ENCODE results near the gene WDR18. TPM values are rescaled to one million over a fixed set of nuclear protein-coding genes. Genes with fewer than 3 reads are reported as not detected.

WDR18 gene
- total and polyA plus RNA-seq, 2 donors (not counting 1 experiment from before 2014, with no cell fraction given): 10.0 to 42.3 TPM

DNA sequence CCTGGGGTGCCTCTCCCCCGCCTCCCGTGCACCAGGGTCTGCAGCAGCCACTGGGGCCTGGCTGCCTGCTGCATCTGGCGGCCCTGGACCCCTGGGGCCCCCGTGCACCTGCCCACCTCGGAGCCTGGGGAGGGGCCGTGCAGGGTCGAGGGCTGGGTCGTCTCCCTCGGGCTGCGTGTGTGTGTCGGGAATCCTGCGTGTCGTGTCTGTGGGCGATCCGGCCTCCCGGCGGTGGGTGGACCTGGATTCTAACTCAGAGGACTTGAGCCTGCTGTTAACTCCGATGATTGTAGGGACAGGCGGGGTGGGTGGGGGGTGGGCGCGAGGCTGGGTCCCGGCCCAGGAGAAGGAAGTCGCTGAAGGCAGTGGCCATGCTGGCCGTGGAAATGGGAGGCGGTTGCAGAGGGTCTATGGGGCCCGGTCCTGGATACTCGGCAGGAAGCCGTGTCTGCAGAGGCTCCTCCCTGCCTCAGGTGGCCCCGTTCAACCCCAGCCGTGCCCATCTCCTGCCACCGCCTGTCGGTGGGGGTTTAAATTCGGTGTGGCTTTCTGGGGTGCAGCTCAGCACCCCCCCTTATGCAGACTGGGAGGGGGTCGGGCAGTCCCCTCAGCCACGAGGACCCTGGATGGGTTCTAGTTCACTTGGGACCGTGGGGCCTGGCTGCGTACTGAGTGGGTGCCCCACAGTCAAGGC, 9.4 kb upstream of the WDR18 start:
- H3K4me2 ChIP-seq (ENCODE audit: extremely low read depth, insufficient read depth, low read length): no peak overlapping the region
- DNase-seq (ENCODE audit: low read depth in 2 of 2): no peak
- H3K9ac ChIP-seq (ENCODE audit: insufficient read depth, low read length): no peak overlapping the region
- no peaks in the 10 kb centered on the region for H3K79me2 ChIP-seq (ENCODE audit: control insufficient read depth, insufficient read depth, low read length)
- no peaks in the 10 kb centered on the region for H3K4me1 ChIP-seq (ENCODE audit: control insufficient read depth, extremely low read depth, insufficient read depth, low read length)
- no peaks in the 10 kb centered on the region for H4K20me1 ChIP-seq (ENCODE audit: control insufficient read depth, extremely low read depth, insufficient read depth, low read length)
- no peaks in the 10 kb centered on the region for H3K27me3 ChIP-seq (ENCODE audit: control insufficient read depth, insufficient read depth, low read length)
- no peak overlapping the region for H3K4me3 ChIP-seq (replicated peaks in 1 of 4; ENCODE audit: control extremely low read depth in 1 of 4, insufficient read depth in 1 of 4, low read depth in 3 of 4, low read length in 4 of 4)
- no peak overlapping the region for H2AFZ ChIP-seq (ENCODE audit: low read length)
- TF ChIP-seq EZH2 (IDR thresholded peaks at IDR 0.05; ENCODE audit: low read length, missing control alignments) (no peak), CTCF (conservative IDR thresholded peaks at IDR 0.05 in 1 of 2, IDR thresholded peaks at IDR 0.05 in 1 of 2; ENCODE audit: low read depth in 1 of 2, low read length in 2 of 2) (no peak)
- peaks cover 5% of the 10 kb centered on the region for H3K36me3 ChIP-seq (ENCODE audit: control insufficient read depth, insufficient read depth, low read length)
- no peak overlapping the region for H3K27ac ChIP-seq (ENCODE audit: insufficient read depth, low read length)
- H3K9me3 ChIP-seq (ENCODE audit: control insufficient read depth, insufficient read depth, low read depth, low read length): peaks cover 2% of the 10 kb centered on the region

- Histone ChIP-seq H3K36me3 (ENCODE audit: control insufficient read depth, insufficient read depth, low read length) (no peaks in the 10 kb centered on the region), H3K4me3 (replicated peaks in 1 of 4; ENCODE audit: control extremely low read depth in 1 of 4, insufficient read depth in 1 of 4, low read depth in 3 of 4, low read length in 4 of 4) (no peak overlapping the region), H3K4me1 (ENCODE audit: control insufficient read depth, extremely low read depth, insufficient read depth, low read length) (peaks cover 9% of the 10 kb centered on the region), H3K9ac (ENCODE audit: insufficient read depth, low read length) (no peak overlapping the region), H3K9me3 (ENCODE audit: control insufficient read depth, insufficient read depth, low read depth, low read length) (no peaks in the 10 kb centered on the region), H3K27ac (ENCODE audit: insufficient read depth, low read length) (no peak overlapping the region), H3K27me3 (ENCODE audit: control insufficient read depth, insufficient read depth, low read length) (no peaks in the 10 kb centered on the region), H3K4me2 (ENCODE audit: extremely low read depth, insufficient read depth, low read length) (no peak overlapping the region), H4K20me1 (ENCODE audit: control insufficient read depth, extremely low read depth, insufficient read depth, low read length) (no peaks in the 10 kb centered on the region), H3K79me2 (ENCODE audit: control insufficient read depth, insufficient read depth, low read length) (no peaks in the 10 kb centered on the region), H2AFZ (ENCODE audit: low read length) (no peak overlapping the region)
- DNase-seq (ENCODE audit: low read depth in 2 of 2): no peak
- no peak for TF ChIP-seq CTCF (conservative IDR thresholded peaks at IDR 0.05 in 1 of 2, IDR thresholded peaks at IDR 0.05 in 1 of 2; ENCODE audit: low read depth in 1 of 2, low read length in 2 of 2)
- TF ChIP-seq EZH2 (IDR thresholded peaks at IDR 0.05; ENCODE audit: low read length, missing control alignments): no peak
These were observed 7.7 kb upstream of the WDR18 start for GRCh38 chr19:976476-976875.

GRCh38 chr19:977058-977464, 7.1 kb upstream of the WDR18 start:
- TF ChIP-seq EZH2 (IDR thresholded peaks at IDR 0.05; ENCODE audit: low read length, missing control alignments): no peak
- no peak for TF ChIP-seq CTCF (conservative IDR thresholded peaks at IDR 0.05 in 1 of 2, IDR thresholded peaks at IDR 0.05 in 1 of 2; ENCODE audit: low read depth in 1 of 2, low read length in 2 of 2)
- H3K79me2 ChIP-seq (ENCODE audit: control insufficient read depth, insufficient read depth, low read length): no peaks in the 10 kb centered on the region
- no peak overlapping the region for H2AFZ ChIP-seq (ENCODE audit: low read length)
- H3K27ac ChIP-seq (ENCODE audit: insufficient read depth, low read length): no peak overlapping the region
- no peak overlapping the region for H3K9ac ChIP-seq (ENCODE audit: insufficient read depth, low read length)
- no peaks in the 10 kb centered on the region for H3K9me3 ChIP-seq (ENCODE audit: control insufficient read depth, insufficient read depth, low read depth, low read length)
- no peaks in the 10 kb centered on the region for H3K36me3 ChIP-seq (ENCODE audit: control insufficient read depth, insufficient read depth, low read length)
- H3K4me2 ChIP-seq (ENCODE audit: extremely low read depth, insufficient read depth, low read length): no peak overlapping the region
- H3K4me1 ChIP-seq (ENCODE audit: control insufficient read depth, extremely low read depth, insufficient read depth, low read length): peaks cover 9% of the 10 kb centered on the region
- no peaks in the 10 kb centered on the region for H3K27me3 ChIP-seq (ENCODE audit: control insufficient read depth, insufficient read depth, low read length)
- no peaks in the 10 kb centered on the region for H4K20me1 ChIP-seq (ENCODE audit: control insufficient read depth, extremely low read depth, insufficient read depth, low read length)
- no peak for DNase-seq (ENCODE audit: low read depth in 2 of 2)
- no peak overlapping the region for H3K4me3 ChIP-seq (replicated peaks in 1 of 4; ENCODE audit: control extremely low read depth in 1 of 4, insufficient read depth in 1 of 4, low read depth in 3 of 4, low read length in 4 of 4)

All from fibroblast of lung (primary cell).